Measurements from ENCODE around the gene AP2M1.
"Not testable (repeated sequence)": the region's sequence is repeated elsewhere in the genome, so short reads cannot be mapped to it uniquely, and the experiment has no call there.

The AP2M1 gene

GRCh38 chr3:184174646-184175492 lies at the start of gene AP2M1:
AP2M1 (plus strand) TSS chr3:184174855; CDS start chr3:184176994, 2,139 bp downstream.
- in situ Hi-C loops (cut with MboI; ENCODE audit: low sequenced_read_pairs), result no loop called here

GRCh38 chr3:184126006-184126405 lies 48.6 kb upstream of the AP2M1 start:
- in situ Hi-C loops (cut with MboI; ENCODE audit: low sequenced_read_pairs), result no loop called here

- in situ Hi-C loops (cut with MboI; ENCODE audit: low sequenced_read_pairs), result no loop called here
Observed at GRCh38 chr3:184129012-184129411, 45.6 kb upstream of the AP2M1 start.

- in situ Hi-C loops (cut with MboI; ENCODE audit: low sequenced_read_pairs), result no loop called here
Observed at GRCh38 chr3:184132945-184133344, 41.7 kb upstream of the AP2M1 start.

GRCh38 chr3:184133840-184134745 lies 40.6 kb upstream of the AP2M1 start:
- in situ Hi-C loops (cut with MboI; ENCODE audit: low sequenced_read_pairs), result no loop called here

- in situ Hi-C loops (cut with MboI; ENCODE audit: low sequenced_read_pairs), result no loop called here
Observed at GRCh38 chr3:184134746-184135148, 39.9 kb upstream of the AP2M1 start.

GRCh38 chr3:184135149-184135910 lies 39.3 kb upstream of the AP2M1 start, which contains the start of gene EIF2B5:
EIF2B5 (plus strand) TSS chr3:184135358; CDS start chr3:184135386, 28 bp downstream.
- in situ Hi-C loops (cut with MboI; ENCODE audit: low sequenced_read_pairs), result no loop called here

GRCh38 chr3:184135911-184136260 lies 38.8 kb upstream of the AP2M1 start:
- in situ Hi-C loops (cut with MboI; ENCODE audit: low sequenced_read_pairs), result no loop called here

- in situ Hi-C loops (cut with MboI; ENCODE audit: low sequenced_read_pairs), result no loop called here
Observed at GRCh38 chr3:184140436-184140835, 34.2 kb upstream of the AP2M1 start.

- in situ Hi-C loops (cut with MboI; ENCODE audit: low sequenced_read_pairs), result no loop called here
Observed at GRCh38 chr3:184142199-184142598, 32.5 kb upstream of the AP2M1 start.

- in situ Hi-C loops (cut with MboI; ENCODE audit: low sequenced_read_pairs), result no loop called here
Observed at GRCh38 chr3:184143327-184143726, 31.3 kb upstream of the AP2M1 start.

GRCh38 chr3:184144505-184144904 lies 30.1 kb upstream of the AP2M1 start:
- in situ Hi-C loops (cut with MboI; ENCODE audit: low sequenced_read_pairs), result no loop called here

- in situ Hi-C loops (cut with MboI; ENCODE audit: low sequenced_read_pairs), result no loop called here
Observed at GRCh38 chr3:184145111-184145524, 29.5 kb upstream of the AP2M1 start.

- in situ Hi-C loops (cut with MboI; ENCODE audit: low sequenced_read_pairs), result no loop called here
Observed at GRCh38 chr3:184145751-184146270, 28.8 kb upstream of the AP2M1 start.

- in situ Hi-C loops (cut with MboI; ENCODE audit: low sequenced_read_pairs), result no loop called here
Observed at GRCh38 chr3:184148076-184148475, 26.6 kb upstream of the AP2M1 start.

GRCh38 chr3:184149123-184149522 lies 25.5 kb upstream of the AP2M1 start:
- in situ Hi-C loops (cut with MboI; ENCODE audit: low sequenced_read_pairs), result no loop called here

- in situ Hi-C loops (cut with MboI; ENCODE audit: low sequenced_read_pairs), result not testable (repeated sequence)
Observed at GRCh38 chr3:184149770-184150169, 24.9 kb upstream of the AP2M1 start.

- in situ Hi-C loops (cut with MboI; ENCODE audit: low sequenced_read_pairs), result no loop called here
Observed at GRCh38 chr3:184154885-184155643, 19.6 kb upstream of the AP2M1 start, which contains the start of gene DVL3. DVL3 (plus strand) TSS chr3:184155377; CDS start chr3:184155636, 259 bp downstream.

- in situ Hi-C loops (cut with MboI; ENCODE audit: low sequenced_read_pairs), result no loop called here
Observed at GRCh38 chr3:184155644-184156521, 18.8 kb upstream of the AP2M1 start.

All from HL-60/S4 treated with phorbol 12-myristate 13-acetate at 8.2 ng/mL for 4 days and 3 days (cell line).